ENCODE measurements around the gene CYP17A1. TPM values are rescaled to one million over a fixed set of nuclear protein-coding genes. Genes with fewer than 3 reads are reported as not detected.

Gene CYP17A1
- total RNA-seq, 1 donor from 2014 or later = 0.14 TPM

- Mint-ChIP-seq H3K4me1 (ENCODE audit: unreplicated experiment) (peaks cover 15% of the 10 kb centered on the region), H3K36me3 (no peaks in the 10 kb centered on the region), H3K4me3 (peak overlapping the region; percentile 41), H3K27me3 (no peaks in the 10 kb centered on the region), H3K9me3 (no peaks in the 10 kb centered on the region), H3K27ac (peak overlapping the region; percentile 99)
- no peak for DNase-seq (ENCODE audit: extremely low spot score, unreplicated experiment)
- no peak for TF ChIP-seq CTCF (conservative IDR thresholded peaks at IDR 0.05)
These were observed 18.2 kb downstream of the CYP17A1 start for GRCh38 chr10:102819054-102819453.

- H3K36me3 Mint-ChIP-seq = peaks cover 10% of the 10 kb centered on the region
- DNase-seq (ENCODE audit: extremely low spot score, unreplicated experiment) = no peak
- H3K4me3 Mint-ChIP-seq = no peak overlapping the region
- H3K27me3 Mint-ChIP-seq = no peaks in the 10 kb centered on the region
- H3K4me1 Mint-ChIP-seq (ENCODE audit: unreplicated experiment) = peaks cover 15% of the 10 kb centered on the region
- H3K9me3 Mint-ChIP-seq = no peaks in the 10 kb centered on the region
- TF ChIP-seq CTCF (conservative IDR thresholded peaks at IDR 0.05) = no peak
- peak overlapping the region; percentile 86 for H3K27ac Mint-ChIP-seq
These were observed 20.0 kb downstream of the CYP17A1 start for GRCh38 chr10:102817175-102817574.

- Mint-ChIP-seq H3K27ac (peak overlapping the region; percentile 89), H3K9me3 (no peaks in the 10 kb centered on the region), H3K27me3 (no peaks in the 10 kb centered on the region), H3K4me1 (ENCODE audit: unreplicated experiment) (peaks cover 15% of the 10 kb centered on the region), H3K36me3 (peaks cover 17% of the 10 kb centered on the region), H3K4me3 (no peak overlapping the region)
- DNase-seq (ENCODE audit: extremely low spot score, unreplicated experiment) = no peak
- TF ChIP-seq CTCF (conservative IDR thresholded peaks at IDR 0.05) = no peak
These were observed 21.2 kb downstream of the CYP17A1 start for GRCh38 chr10:102815790-102816549.

- Mint-ChIP-seq H3K4me3 (peak overlapping the region; percentile 3), H3K36me3 (peaks cover 18% of the 10 kb centered on the region), H3K27ac (peak overlapping the region; percentile 89), H3K4me1 (ENCODE audit: unreplicated experiment) (peaks cover 15% of the 10 kb centered on the region), H3K27me3 (no peaks in the 10 kb centered on the region), H3K9me3 (no peaks in the 10 kb centered on the region)
- TF ChIP-seq CTCF (conservative IDR thresholded peaks at IDR 0.05) = no peak
- DNase-seq (ENCODE audit: extremely low spot score, unreplicated experiment) = no peak
These were observed 22.1 kb downstream of the CYP17A1 start for GRCh38 chr10:102814873-102815661.

GRCh38 chr10:102814453-102814871 is 22.8 kb downstream of the CYP17A1 start:
- peaks cover 10% of the 10 kb centered on the region for H3K4me1 Mint-ChIP-seq (ENCODE audit: unreplicated experiment)
- peak overlapping the region; percentile 89 for H3K27ac Mint-ChIP-seq
- H3K36me3 Mint-ChIP-seq = peaks cover 21% of the 10 kb centered on the region

More at GRCh38 chr10:102814453-102814871, 22.8 kb downstream of the CYP17A1 start:
- Mint-ChIP-seq H3K4me3 (no peak overlapping the region), H3K27me3 (no peaks in the 10 kb centered on the region), H3K9me3 (no peaks in the 10 kb centered on the region)
- DNase-seq (ENCODE audit: extremely low spot score, unreplicated experiment) = no peak
- no peak for TF ChIP-seq CTCF (conservative IDR thresholded peaks at IDR 0.05)

Measured in type B pancreatic cell (in vitro differentiated cells).